Medulla oblongata (tissue), 1 donor: ENCODE results near the gene DNAJC21.

Source experiments
- DNase-seq: peaks from one replicate; pipeline ENCODE4 v3.0.0-alpha.2; 2015; ENCODE audit errors: extremely low spot score

The DNAJC21 gene

GRCh38 chr5:34977934-34978613 is 48.7 kb downstream of the DNAJC21 start:
- DNase-seq: no peak

GRCh38 chr5:34978681-34979080 is 49.3 kb downstream of the DNAJC21 start:
- no peak for DNase-seq

- DNase-seq: no peak
Measured at GRCh38 chr5:34982823-34983222, 53.5 kb downstream of the DNAJC21 start.

GRCh38 chr5:34986965-34987364 is 57.6 kb downstream of the DNAJC21 start:
- DNase-seq: no peak

- no peak for DNase-seq
Measured at GRCh38 chr5:34991486-34992238, 62.3 kb downstream of the DNAJC21 start.

- no peak for DNase-seq
Measured at GRCh38 chr5:34993951-34994350, 64.6 kb downstream of the DNAJC21 start.

GRCh38 chr5:34996261-34996660 is 66.9 kb downstream of the DNAJC21 start:
- DNase-seq: no peak

- DNase-seq: no peak
Measured at GRCh38 chr5:34998058-34998789, 68.9 kb downstream of the DNAJC21 start.

GRCh38 chr5:35001842-35002241 is 72.5 kb downstream of the DNAJC21 start:
- DNase-seq: no peak

GRCh38 chr5:35002459-35002858 is 73.1 kb downstream of the DNAJC21 start:
- DNase-seq: no peak

- DNase-seq: peak; percentile 77
Measured at GRCh38 chr5:35003018-35003957, 73.9 kb downstream of the DNAJC21 start.

GRCh38 chr5:35004200-35004599 is 74.8 kb downstream of the DNAJC21 start:
- no peak for DNase-seq

- DNase-seq: no peak
Measured at GRCh38 chr5:35004771-35005170, 75.4 kb downstream of the DNAJC21 start.
